ENCODE results near the gene CALML3.

CALML3 gene

GRCh38 chr10:5522913-5523560, 1.7 kb upstream of the CALML3 start:
- no peak for DNase-seq (ENCODE audit: low read depth)
- no peak for TF ChIP-seq CTCF (conservative IDR thresholded peaks at IDR 0.05; ENCODE audit: low read depth, low read length)
- H3K4me3 ChIP-seq (ENCODE audit: low read length) = no peak overlapping the region

- DNase-seq (ENCODE audit: low read depth) = no peak
- no peak for TF ChIP-seq CTCF (conservative IDR thresholded peaks at IDR 0.05; ENCODE audit: low read depth, low read length)
- no peak overlapping the region for H3K4me3 ChIP-seq (ENCODE audit: low read length)
Measured at GRCh38 chr10:5523796-5524574, 776 bp upstream of the CALML3 start.

GRCh38 chr10:5525561-5526341, 990 bp downstream of the CALML3 start:
- DNase-seq (ENCODE audit: low read depth) = no peak
- TF ChIP-seq CTCF (conservative IDR thresholded peaks at IDR 0.05; ENCODE audit: low read depth, low read length) = no peak
- H3K4me3 ChIP-seq (ENCODE audit: low read length) = no peak overlapping the region

GRCh38 chr10:5526691-5527331, 2.0 kb downstream of the CALML3 start:
- DNase-seq (ENCODE audit: low read depth) = no peak
- no peak overlapping the region for H3K4me3 ChIP-seq (ENCODE audit: low read length)
- TF ChIP-seq CTCF (conservative IDR thresholded peaks at IDR 0.05; ENCODE audit: low read depth, low read length) = no peak

GRCh38 chr10:5527332-5528200, 2.8 kb downstream of the CALML3 start:
- no peak for DNase-seq (ENCODE audit: low read depth)
- TF ChIP-seq CTCF (conservative IDR thresholded peaks at IDR 0.05; ENCODE audit: low read depth, low read length) = no peak
- no peak overlapping the region for H3K4me3 ChIP-seq (ENCODE audit: low read length)

GRCh38 chr10:5528989-5529701, 4.4 kb downstream of the CALML3 start:
- DNase-seq (ENCODE audit: low read depth) = no peak
- TF ChIP-seq CTCF (conservative IDR thresholded peaks at IDR 0.05; ENCODE audit: low read depth, low read length) = no peak
- no peak overlapping the region for H3K4me3 ChIP-seq (ENCODE audit: low read length)
